ENCODE measurements around the gene SLC2A5. TPM values are rescaled to one million over a fixed set of nuclear protein-coding genes. Genes with fewer than 3 reads are reported as not detected.

SLC2A5 gene
- polyA plus RNA-seq, 3 donors = 0.75 to 1.3 (median 0.81) TPM

DNA sequence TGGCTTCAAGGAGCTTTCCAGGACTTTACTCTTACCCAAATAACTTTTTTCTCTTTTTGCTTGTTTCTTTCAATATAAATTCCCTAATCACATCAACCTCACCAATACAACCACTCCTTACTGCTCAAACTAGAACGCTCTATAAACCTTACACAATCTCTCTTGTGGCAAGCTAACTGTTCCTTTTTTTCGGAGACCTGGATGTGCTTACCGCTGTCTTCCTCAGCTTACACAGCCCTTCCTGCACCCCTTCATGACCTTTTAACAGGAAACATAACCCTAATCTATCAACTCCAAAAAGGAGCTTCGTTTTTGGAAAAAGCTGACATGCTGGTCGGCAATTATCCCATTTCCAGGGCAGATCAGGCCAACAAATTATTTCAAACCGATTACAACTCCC lies 24.1 kb upstream of the SLC2A5 start:
- DNase-seq = peak in 2 of 3 donors; percentile 40 to 46
- peaks cover 24 to 27% of the 10 kb centered on the region in 2 donors for H3K4me1 ChIP-seq (ENCODE audit: control insufficient read depth in 1 of 2, insufficient read depth in 2 of 2, low read length in 2 of 2)
- no peak overlapping the region for H3K27ac Mint-ChIP-seq
- H3K4me2 ChIP-seq (replicated peaks; ENCODE audit: extremely low read depth, low read length, poor library complexity, severe bottlenecking) = peak overlapping the region; percentile 51
- H3K9ac ChIP-seq (ENCODE audit: insufficient read depth, low read length, poor library complexity, severe bottlenecking) = no peak overlapping the region
- no peak overlapping the region for H3K27ac ChIP-seq (ENCODE audit: low read depth in 1 of 2, low read length in 2 of 2)
- no peaks in the 10 kb centered on the region for H3K27me3 ChIP-seq (ENCODE audit: control insufficient read depth in 2 of 2, insufficient read depth in 2 of 2, low read length in 2 of 2)
- peak overlapping the region; percentile 8 for H2AFZ ChIP-seq (ENCODE audit: insufficient read depth, low read depth, low read length, poor library complexity, severe bottlenecking)
- H3K4me3 Mint-ChIP-seq = no peak overlapping the region
- 7% methylated on average over 6 of the region's 6 CpGs for WGBS (ENCODE audit: insufficient coverage)
- peaks cover 0 to 4% (median 0%) of the 10 kb centered on the region in 3 donors for H3K27me3 Mint-ChIP-seq (ENCODE audit: low read depth in 3 of 3)
- H4K20me1 ChIP-seq (ENCODE audit: insufficient read depth, low read length) = no peaks in the 10 kb centered on the region
- H3K9me3 ChIP-seq (replicated peaks in 1 of 2; ENCODE audit: control insufficient read depth in 1 of 2, insufficient read depth in 1 of 2, low read length in 2 of 2) = peaks cover 0 to 6% of the 10 kb centered on the region in 2 donors
- intact Hi-C loops (cut with micrococcal nuclease) = no loop called here
- H3K79me2 ChIP-seq (ENCODE audit: insufficient read depth, low read length) = no peaks in the 10 kb centered on the region
- H3K9me3 Mint-ChIP-seq = peaks cover 7 to 13% (median 8%) of the 10 kb centered on the region in 7 donors
- H3K4me1 Mint-ChIP-seq = peaks cover 20% of the 10 kb centered on the region
- H3K4me3 ChIP-seq (replicated peaks in 1 of 3; ENCODE audit: low read depth in 2 of 3, low read length in 3 of 3) = peak overlapping the region in 1 of 3 experiments; percentile 49
- TF ChIP-seq, protein P1, sequence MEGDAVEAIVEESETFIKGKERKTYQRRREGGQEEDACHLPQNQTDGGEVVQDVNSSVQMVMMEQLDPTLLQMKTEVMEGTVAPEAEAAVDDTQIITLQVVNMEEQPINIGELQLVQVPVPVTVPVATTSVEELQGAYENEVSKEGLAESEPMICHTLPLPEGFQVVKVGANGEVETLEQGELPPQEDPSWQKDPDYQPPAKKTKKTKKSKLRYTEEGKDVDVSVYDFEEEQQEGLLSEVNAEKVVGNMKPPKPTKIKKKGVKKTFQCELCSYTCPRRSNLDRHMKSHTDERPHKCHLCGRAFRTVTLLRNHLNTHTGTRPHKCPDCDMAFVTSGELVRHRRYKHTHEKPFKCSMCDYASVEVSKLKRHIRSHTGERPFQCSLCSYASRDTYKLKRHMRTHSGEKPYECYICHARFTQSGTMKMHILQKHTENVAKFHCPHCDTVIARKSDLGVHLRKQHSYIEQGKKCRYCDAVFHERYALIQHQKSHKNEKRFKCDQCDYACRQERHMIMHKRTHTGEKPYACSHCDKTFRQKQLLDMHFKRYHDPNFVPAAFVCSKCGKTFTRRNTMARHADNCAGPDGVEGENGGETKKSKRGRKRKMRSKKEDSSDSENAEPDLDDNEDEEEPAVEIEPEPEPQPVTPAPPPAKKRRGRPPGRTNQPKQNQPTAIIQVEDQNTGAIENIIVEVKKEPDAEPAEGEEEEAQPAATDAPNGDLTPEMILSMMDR (IDR thresholded peaks at IDR 0.05) = no peak
- H3K36me3 ChIP-seq (replicated peaks in 1 of 2; ENCODE audit: control insufficient read depth in 1 of 2, insufficient read depth in 2 of 2, low read length in 2 of 2) = no peaks in the 10 kb centered on the region
- peaks cover 0 to 7% of the 10 kb centered on the region in 2 donors for H3K36me3 Mint-ChIP-seq

DNA sequence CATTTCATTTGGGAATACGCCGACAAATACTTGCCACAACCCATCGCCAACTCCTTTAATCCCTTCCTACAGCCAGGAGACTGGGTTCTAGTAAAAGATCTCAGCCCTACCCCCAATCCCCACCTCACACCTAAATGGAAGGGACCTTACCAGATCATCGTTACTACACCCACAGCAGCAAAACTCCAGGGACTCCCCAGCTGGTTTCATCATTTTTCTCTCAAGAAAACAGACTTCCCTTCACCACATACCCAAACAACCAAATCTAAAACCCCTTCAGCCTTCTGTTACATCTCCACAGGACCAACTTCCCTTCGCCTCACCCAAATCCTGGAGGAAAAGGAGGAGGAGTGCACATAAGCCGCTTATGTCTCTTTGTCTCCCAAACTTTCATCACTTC lies 23.7 kb upstream of the SLC2A5 start:
- Mint-ChIP-seq H3K4me3 (no peak overlapping the region), H3K27me3 (ENCODE audit: low read depth in 3 of 3) (peaks cover 0 to 4% (median 0%) of the 10 kb centered on the region in 3 donors), H3K27ac (no peak overlapping the region), H3K9me3 (peaks cover 5 to 13% (median 8%) of the 10 kb centered on the region in 7 donors), H3K4me1 (peaks cover 21% of the 10 kb centered on the region), H3K36me3 (peaks cover 0 to 7% of the 10 kb centered on the region in 2 donors)
- intact Hi-C loops (cut with micrococcal nuclease) = no loop called here
- Histone ChIP-seq H3K27me3 (ENCODE audit: control insufficient read depth in 2 of 2, insufficient read depth in 2 of 2, low read length in 2 of 2) (no peaks in the 10 kb centered on the region), H4K20me1 (ENCODE audit: insufficient read depth, low read length) (no peaks in the 10 kb centered on the region), H3K27ac (ENCODE audit: low read depth in 1 of 2, low read length in 2 of 2) (no peak overlapping the region), H3K9me3 (replicated peaks in 1 of 2; ENCODE audit: control insufficient read depth in 1 of 2, insufficient read depth in 1 of 2, low read length in 2 of 2) (peaks cover 0 to 6% of the 10 kb centered on the region in 2 donors), H3K4me2 (replicated peaks; ENCODE audit: extremely low read depth, low read length, poor library complexity, severe bottlenecking) (peak overlapping the region; percentile 51), H3K36me3 (replicated peaks in 1 of 2; ENCODE audit: control insufficient read depth in 1 of 2, insufficient read depth in 2 of 2, low read length in 2 of 2) (no peaks in the 10 kb centered on the region), H3K79me2 (ENCODE audit: insufficient read depth, low read length) (no peaks in the 10 kb centered on the region), H3K9ac (ENCODE audit: insufficient read depth, low read length, poor library complexity, severe bottlenecking) (no peak overlapping the region), H3K4me1 (ENCODE audit: control insufficient read depth in 1 of 2, insufficient read depth in 2 of 2, low read length in 2 of 2) (peaks cover 24 to 27% of the 10 kb centered on the region in 2 donors), H3K4me3 (replicated peaks in 1 of 3; ENCODE audit: low read depth in 2 of 3, low read length in 3 of 3) (peak overlapping the region in 1 of 3 experiments; percentile 49), H2AFZ (ENCODE audit: insufficient read depth, low read depth, low read length, poor library complexity, severe bottlenecking) (peak overlapping the region; percentile 8)
- WGBS (ENCODE audit: insufficient coverage) = 64% methylated on average over 4 of the region's 6 CpGs
- TF ChIP-seq, protein P1 (IDR thresholded peaks at IDR 0.05) = no peak
- peak in 1 of 3 donors; percentile 46 for DNase-seq
